OCI-LY3 (cell line): Measurements from ENCODE around the gene TMC2.

ENCODE experiments used
- H2AFZ ChIP-seq: fragments of 200-600, 300-600 bp; shearing (Covaris generic); 2 replicates; pipeline ENCODE4 v1.6.0; 2014; ENCODE audit warnings: antibody characterized with exemption, low read depth, low read length
- H3K27ac ChIP-seq: fragments of 200-600, 300-600 bp; sonication (generic); 2 replicates; pipeline ENCODE4 v1.5.1; 2014; ENCODE audit warnings: mild to moderate bottlenecking, low read length, moderate library complexity, mixed read lengths
- H3K27me3 ChIP-seq: fragments of 200-600, 300-600 bp; sonication (generic); 2 replicates; pipeline ENCODE4 v1.6.1; 2014; ENCODE audit warnings: low read depth, low read length, mixed read lengths
- H3K36me3 ChIP-seq: fragments of 200-600, 300-600 bp; sonication (generic); replicated peaks from 2 replicates; pipeline ENCODE3; 2014; ENCODE audit warnings: low read depth, low read length, mixed read lengths
- H3K4me1 ChIP-seq: fragments of 300-600, 200-600 bp; sonication (generic); 2 replicates; pipeline ENCODE4 v1.6.1; 2014; ENCODE audit warnings: low read length, mixed read lengths
- H3K4me2 ChIP-seq: fragments of 200-600, 300-600 bp; sonication (generic); 2 replicates; pipeline ENCODE4 v1.6.1; 2014; ENCODE audit warnings: low read length, mixed read lengths
- H3K4me3 ChIP-seq: fragments of 300-600, 200-600 bp; sonication (generic); 2 replicates; pipeline ENCODE4 v1.5.1; 2014; ENCODE audit warnings: antibody characterized with exemption, mild to moderate bottlenecking, low read length, moderate library complexity
- H3K79me2 ChIP-seq: fragments of 300-600, 200-600 bp; shearing (Covaris generic); 2 replicates; pipeline ENCODE4 v1.6.1; 2014; ENCODE audit warnings: mild to moderate bottlenecking, low read length, mixed read lengths
- H3K9ac ChIP-seq: fragments of 300-600, 200-600 bp; shearing (Covaris generic); 2 replicates; pipeline ENCODE4 v1.6.0; 2014; ENCODE audit warnings: mild to moderate bottlenecking, low read length, moderate library complexity
- H3K9me3 ChIP-seq: fragments of 200-600, 300-600 bp; shearing (Covaris generic); 2 replicates; pipeline ENCODE4 v1.6.1; 2014; ENCODE audit warnings: low read length, mixed read lengths; ENCODE audit not compliant: insufficient read depth
- H4K20me1 ChIP-seq: fragments of 200-600, 300-600 bp; sonication (generic); 2 replicates; pipeline ENCODE4 v1.6.1; 2016; ENCODE audit warnings: low read length, mixed read lengths; ENCODE audit not compliant: insufficient read depth
- EZH2phosphoT487 ChIP-seq: fragments of 200-600 bp; shearing (Covaris generic); IDR thresholded peaks from 2 replicates; pipeline ENCODE4 v1.6.1; 2018; ENCODE audit warnings: antibody characterized with exemption, mixed run types, low read depth
- TF ChIP-seq, protein P1 (sequence below): fragments of 200-600, 300-600 bp; sonication (generic); IDR thresholded peaks from 2 replicates; pipeline ENCODE4 v1.5.1; 2014; ENCODE audit warnings: antibody characterized with exemption, low read length, low read depth

TMC2 gene

DNA sequence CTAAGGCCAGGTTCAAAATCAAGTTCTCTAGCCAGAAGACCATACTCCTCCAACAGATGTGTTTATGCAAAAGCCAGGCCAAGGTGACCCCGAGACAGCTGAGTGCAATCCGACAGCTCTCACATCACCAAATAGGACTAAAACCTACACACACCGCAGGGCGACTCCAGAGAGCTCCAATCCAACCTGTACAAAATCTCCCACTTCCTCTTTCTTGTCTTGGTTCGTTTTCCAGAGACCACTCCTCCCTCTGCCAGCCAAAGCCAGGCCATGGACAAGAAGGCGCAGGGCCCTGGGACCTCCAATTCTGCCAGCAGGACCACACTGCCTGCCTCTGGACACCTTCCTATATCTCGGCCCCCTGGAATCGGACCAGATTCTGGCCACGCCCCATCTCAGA, 104.5 kb downstream of the TMC2 start:
- Histone ChIP-seq H3K9ac (no peak overlapping the region), H4K20me1 (no peaks in the 10 kb centered on the region), H3K4me1 (no peaks in the 10 kb centered on the region), H3K4me3 (no peak overlapping the region), H3K27ac (no peak overlapping the region), H3K79me2 (no peaks in the 10 kb centered on the region), H3K4me2 (no peak overlapping the region), H3K36me3 (peaks cover 13% of the 10 kb centered on the region), H2AFZ (no peak overlapping the region), H3K9me3 (no peaks in the 10 kb centered on the region), H3K27me3 (0 out of 2 replicates have a peak, but pooled peaks cover 2% of the 10 kb centered on the region)
- TF ChIP-seq EZH2phosphoT487 = no peak
- TF ChIP-seq, protein P1, sequence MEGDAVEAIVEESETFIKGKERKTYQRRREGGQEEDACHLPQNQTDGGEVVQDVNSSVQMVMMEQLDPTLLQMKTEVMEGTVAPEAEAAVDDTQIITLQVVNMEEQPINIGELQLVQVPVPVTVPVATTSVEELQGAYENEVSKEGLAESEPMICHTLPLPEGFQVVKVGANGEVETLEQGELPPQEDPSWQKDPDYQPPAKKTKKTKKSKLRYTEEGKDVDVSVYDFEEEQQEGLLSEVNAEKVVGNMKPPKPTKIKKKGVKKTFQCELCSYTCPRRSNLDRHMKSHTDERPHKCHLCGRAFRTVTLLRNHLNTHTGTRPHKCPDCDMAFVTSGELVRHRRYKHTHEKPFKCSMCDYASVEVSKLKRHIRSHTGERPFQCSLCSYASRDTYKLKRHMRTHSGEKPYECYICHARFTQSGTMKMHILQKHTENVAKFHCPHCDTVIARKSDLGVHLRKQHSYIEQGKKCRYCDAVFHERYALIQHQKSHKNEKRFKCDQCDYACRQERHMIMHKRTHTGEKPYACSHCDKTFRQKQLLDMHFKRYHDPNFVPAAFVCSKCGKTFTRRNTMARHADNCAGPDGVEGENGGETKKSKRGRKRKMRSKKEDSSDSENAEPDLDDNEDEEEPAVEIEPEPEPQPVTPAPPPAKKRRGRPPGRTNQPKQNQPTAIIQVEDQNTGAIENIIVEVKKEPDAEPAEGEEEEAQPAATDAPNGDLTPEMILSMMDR = no peak

DNA sequence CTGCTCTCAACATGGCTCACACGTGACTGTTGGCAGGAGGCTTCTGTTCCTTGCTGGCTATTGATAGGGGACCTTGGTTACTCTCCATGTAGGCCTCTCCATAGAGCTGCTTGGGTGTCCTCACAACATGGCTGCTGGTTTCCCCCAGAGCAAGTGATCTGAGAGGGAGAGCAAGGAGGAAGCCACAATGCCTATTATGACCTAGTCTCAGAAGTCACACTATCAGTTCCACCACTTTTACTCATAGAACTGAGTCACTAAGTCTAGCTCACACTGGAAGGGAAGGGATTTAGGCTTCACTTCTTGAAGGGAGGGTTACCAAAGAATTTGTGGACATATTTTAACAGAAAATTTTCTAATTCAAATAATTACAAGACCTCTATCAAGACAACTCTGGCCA, 107.3 kb downstream of the TMC2 start:
- H3K4me3 ChIP-seq = no peak overlapping the region
- H4K20me1 ChIP-seq = no peaks in the 10 kb centered on the region
- H3K27me3 ChIP-seq = no peaks in the 10 kb centered on the region
- no peaks in the 10 kb centered on the region for H3K9me3 ChIP-seq
- no peaks in the 10 kb centered on the region for H3K79me2 ChIP-seq
- no peak for TF ChIP-seq EZH2phosphoT487
- TF ChIP-seq, protein P1 = no peak
- H3K4me1 ChIP-seq = no peaks in the 10 kb centered on the region
- no peak overlapping the region for H3K9ac ChIP-seq
- H3K36me3 ChIP-seq = peaks cover 13% of the 10 kb centered on the region
- no peak overlapping the region for H3K27ac ChIP-seq
- H2AFZ ChIP-seq = no peak overlapping the region
- no peak overlapping the region for H3K4me2 ChIP-seq

DNA sequence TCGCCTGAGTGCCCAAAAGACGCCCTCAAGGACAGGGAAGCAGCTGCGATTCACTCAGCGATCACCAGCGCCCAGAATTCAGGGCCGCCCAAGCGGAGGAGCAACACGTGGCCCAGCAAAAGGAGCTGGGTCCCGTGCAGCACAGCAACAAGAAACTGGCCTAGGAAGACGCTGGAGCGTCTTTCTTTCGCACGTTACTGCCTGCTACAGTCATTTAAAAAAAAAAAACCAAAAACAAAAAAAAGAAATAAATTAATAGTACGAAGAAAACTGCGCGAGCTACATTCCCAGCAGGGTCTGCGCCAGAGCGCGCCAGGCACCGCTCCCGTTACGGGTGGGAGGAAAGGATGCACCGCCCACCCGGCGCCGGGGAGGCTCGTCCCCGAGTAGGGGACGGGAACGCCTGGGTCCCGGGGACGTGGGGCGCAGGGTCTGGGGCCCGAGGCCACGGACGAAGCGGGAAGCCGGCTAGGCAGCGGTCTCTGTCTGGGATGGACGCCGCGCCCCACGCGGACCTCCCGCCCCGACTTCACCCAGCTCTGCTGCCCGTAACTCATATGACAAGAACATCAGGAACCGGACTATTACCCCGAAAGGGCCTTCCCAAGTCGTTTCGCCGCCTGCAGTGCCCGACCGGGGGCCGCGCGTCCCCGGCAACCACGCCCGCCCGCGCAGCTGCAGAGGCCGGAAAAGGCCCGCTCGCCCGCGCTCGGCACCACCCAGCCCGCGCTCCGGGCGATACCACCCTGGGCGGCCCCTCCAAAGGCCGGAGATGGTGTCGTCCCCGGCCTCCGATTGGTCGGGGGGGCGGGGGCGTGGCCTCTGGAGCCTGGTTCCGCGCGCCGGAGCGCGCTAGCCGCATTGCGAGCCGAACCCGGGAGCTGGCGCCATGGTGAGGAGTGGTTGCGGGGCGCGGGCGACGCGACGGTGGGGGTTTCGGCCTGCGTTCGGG, 115.7 kb downstream of the TMC2 start, which contains the start of gene NOP56:
TSS of gene NOP56 (plus strand) at position 861 of the 952 bp plus-strand sequence. CDS start at position 890, 29 bp downstream.
- peak within 1 kb of the TSS; percentile 92 for H3K9ac ChIP-seq
- peak within 1 kb of the TSS; percentile 82 for H3K27ac ChIP-seq
- H3K27me3 ChIP-seq = no peaks in the 10 kb centered on the region
- H3K9me3 ChIP-seq = no peaks in the 10 kb centered on the region
- H3K4me1 ChIP-seq = peaks cover 16% of the 10 kb centered on the region
- no peak for TF ChIP-seq EZH2phosphoT487
- TF ChIP-seq, protein P1 = no peak
- H4K20me1 ChIP-seq = peaks cover 40% of the 10 kb centered on the region
- H2AFZ ChIP-seq = no peak within 1 kb of the TSS; the same call in 1 of the 2 replicates
- peak within 1 kb of the TSS; percentile 96 for H3K4me3 ChIP-seq
- peaks cover 77% of the 10 kb centered on the region for H3K79me2 ChIP-seq
- peaks cover 49% of the 10 kb centered on the region for H3K36me3 ChIP-seq
- peak within 1 kb of the TSS; percentile 95 for H3K4me2 ChIP-seq
